NCI-H2227 (cell line): ENCODE measurements around the gene FCMR.

Experiments
- DNase-seq: peaks from one replicate; lab custom pipeline; 2025; ENCODE audit not compliant: unreplicated experiment; lab: John Stamatoyannopoulos, UW

FCMR gene

GRCh38 chr1:206921772-206922265, at the start of gene FCMR:
Gene FCMR, minus strand, starts transcription at chr1:206921941. Its CDS starts 87 bp downstream, at chr1:206921854.
- no peak for DNase-seq

GRCh38 chr1:206971029-206971655, 49.4 kb upstream of the FCMR start:
- DNase-seq: no peak

GRCh38 chr1:206970446-206970845, 48.7 kb upstream of the FCMR start, which contains the start of gene FCAMR:
Gene FCAMR, minus strand, starts transcription at chr1:206970460. Its CDS starts 335 bp downstream, at chr1:206970125.
- DNase-seq: no peak

- no peak for DNase-seq
These were observed 47.3 kb upstream of the FCMR start for GRCh38 chr1:206969090-206969489.

GRCh38 chr1:206967096-206967849, 45.5 kb upstream of the FCMR start:
- DNase-seq: no peak

GRCh38 chr1:206965781-206966180, 44.0 kb upstream of the FCMR start:
- no peak for DNase-seq

GRCh38 chr1:206963740-206964139, 42.0 kb upstream of the FCMR start:
- DNase-seq: no peak

- DNase-seq: no peak
These were observed 41.5 kb upstream of the FCMR start for GRCh38 chr1:206963119-206963712.

- DNase-seq: no peak
These were observed 40.5 kb upstream of the FCMR start for GRCh38 chr1:206962272-206962671.

GRCh38 chr1:206961668-206962067, 39.9 kb upstream of the FCMR start:
- DNase-seq: no peak

- DNase-seq: no peak
These were observed 39.1 kb upstream of the FCMR start for GRCh38 chr1:206960676-206961386.

- DNase-seq: no peak
These were observed 36.4 kb upstream of the FCMR start for GRCh38 chr1:206958144-206958543.

- DNase-seq: no peak
These were observed 35.9 kb upstream of the FCMR start for GRCh38 chr1:206957639-206958038.

- no peak for DNase-seq
These were observed 34.0 kb upstream of the FCMR start for GRCh38 chr1:206955476-206956451.

- no peak for DNase-seq
These were observed 33.0 kb upstream of the FCMR start for GRCh38 chr1:206954459-206955342.

GRCh38 chr1:206953626-206954025, 31.9 kb upstream of the FCMR start:
- DNase-seq: no peak

GRCh38 chr1:206953126-206953525, 31.4 kb upstream of the FCMR start:
- DNase-seq: no peak

GRCh38 chr1:206952171-206952570, 30.4 kb upstream of the FCMR start:
- no peak for DNase-seq
